PFSK-1 (cell line): ENCODE results near the gene PPL.

Experiments used
- FOXP2 ChIP-seq: optimal IDR thresholded peaks from 2 replicates; pipeline ENCODE3; 2011; ENCODE audit warnings: borderline replicate concordance, control low read depth, inconsistent platforms; ENCODE audit not compliant: insufficient read depth; ENCODE audit errors: extremely low read length, extremely low read depth
- POLR2AphosphoS5 ChIP-seq: IDR thresholded peaks from 2 replicates; pipeline ENCODE4 v1.6.1; 2012; ENCODE audit warnings: low read depth, mild to moderate bottlenecking, control low read depth, low read length, moderate library complexity
- SIN3A ChIP-seq: IDR thresholded peaks from 2 replicates; pipeline ENCODE4 v1.6.1; 2012; ENCODE audit warnings: mild to moderate bottlenecking, low read length, moderate library complexity, borderline replicate concordance; ENCODE audit not compliant: insufficient read depth
- TAF1 ChIP-seq: IDR thresholded peaks from 2 replicates; pipeline ENCODE4 v1.6.1; 2012; ENCODE audit warnings: low read length, control low read depth, borderline replicate concordance; ENCODE audit not compliant: insufficient read depth
- TF ChIP-seq, protein P1 (sequence below), 2 experiments: IDR thresholded peaks; 2 replicates each; pipeline versions ENCODE4 v1.6.1 to v1.8.0; 2011 to 2012; ENCODE audit warnings: low read depth in 2 of 2, low read length in 2 of 2, control low read depth in 1 of 2, inconsistent platforms in 1 of 2, mild to moderate bottlenecking in 1 of 2, moderate library complexity in 1 of 2; ENCODE audit not compliant: insufficient read depth in 1 of 2

PPL gene

DNA sequence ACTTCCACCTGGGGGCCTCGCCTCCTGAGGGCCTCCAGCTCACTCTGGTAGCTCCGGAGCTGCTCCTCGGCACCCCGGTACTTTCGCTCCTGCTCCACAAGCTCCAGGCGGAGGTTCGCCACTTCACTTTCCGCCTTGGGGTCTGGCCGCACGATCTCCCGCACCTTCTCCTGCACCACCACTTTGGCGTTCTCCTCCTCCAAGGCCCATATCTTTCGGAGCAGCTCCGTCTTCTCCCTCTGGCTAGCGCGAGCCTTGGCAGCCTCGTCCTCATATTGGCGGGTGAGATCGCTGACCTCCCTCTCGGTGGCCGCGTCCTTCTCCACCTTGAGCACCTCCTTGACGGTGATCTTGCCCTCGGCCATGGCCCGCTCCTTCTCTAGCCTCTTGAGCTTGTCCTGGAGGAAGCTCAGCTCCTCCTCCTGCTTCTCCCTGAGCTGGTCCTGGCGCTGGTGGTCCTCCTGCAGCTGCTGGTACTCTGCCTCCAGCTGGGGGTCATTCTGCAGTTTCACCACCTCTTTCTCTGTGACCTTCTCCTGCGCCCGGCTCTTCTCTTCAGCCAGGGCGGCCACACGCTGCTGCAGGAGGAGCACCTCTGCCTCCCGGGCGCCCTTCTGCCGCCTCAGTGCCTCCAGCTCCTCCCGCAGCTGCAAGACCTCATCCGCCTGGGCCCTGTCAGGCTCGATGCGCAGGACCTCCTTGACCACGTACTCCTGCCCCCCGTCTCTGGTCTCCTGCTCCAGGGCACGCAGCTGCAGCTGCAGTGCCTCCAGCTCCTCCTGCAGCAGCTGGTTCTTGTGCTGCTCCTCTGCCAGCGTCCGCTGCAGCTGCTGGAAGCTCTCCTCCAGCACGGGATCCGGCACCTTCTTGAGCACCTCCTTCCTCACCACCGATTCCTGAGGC lies 51.7 kb downstream of the PPL start:
- TF ChIP-seq, protein P1, sequence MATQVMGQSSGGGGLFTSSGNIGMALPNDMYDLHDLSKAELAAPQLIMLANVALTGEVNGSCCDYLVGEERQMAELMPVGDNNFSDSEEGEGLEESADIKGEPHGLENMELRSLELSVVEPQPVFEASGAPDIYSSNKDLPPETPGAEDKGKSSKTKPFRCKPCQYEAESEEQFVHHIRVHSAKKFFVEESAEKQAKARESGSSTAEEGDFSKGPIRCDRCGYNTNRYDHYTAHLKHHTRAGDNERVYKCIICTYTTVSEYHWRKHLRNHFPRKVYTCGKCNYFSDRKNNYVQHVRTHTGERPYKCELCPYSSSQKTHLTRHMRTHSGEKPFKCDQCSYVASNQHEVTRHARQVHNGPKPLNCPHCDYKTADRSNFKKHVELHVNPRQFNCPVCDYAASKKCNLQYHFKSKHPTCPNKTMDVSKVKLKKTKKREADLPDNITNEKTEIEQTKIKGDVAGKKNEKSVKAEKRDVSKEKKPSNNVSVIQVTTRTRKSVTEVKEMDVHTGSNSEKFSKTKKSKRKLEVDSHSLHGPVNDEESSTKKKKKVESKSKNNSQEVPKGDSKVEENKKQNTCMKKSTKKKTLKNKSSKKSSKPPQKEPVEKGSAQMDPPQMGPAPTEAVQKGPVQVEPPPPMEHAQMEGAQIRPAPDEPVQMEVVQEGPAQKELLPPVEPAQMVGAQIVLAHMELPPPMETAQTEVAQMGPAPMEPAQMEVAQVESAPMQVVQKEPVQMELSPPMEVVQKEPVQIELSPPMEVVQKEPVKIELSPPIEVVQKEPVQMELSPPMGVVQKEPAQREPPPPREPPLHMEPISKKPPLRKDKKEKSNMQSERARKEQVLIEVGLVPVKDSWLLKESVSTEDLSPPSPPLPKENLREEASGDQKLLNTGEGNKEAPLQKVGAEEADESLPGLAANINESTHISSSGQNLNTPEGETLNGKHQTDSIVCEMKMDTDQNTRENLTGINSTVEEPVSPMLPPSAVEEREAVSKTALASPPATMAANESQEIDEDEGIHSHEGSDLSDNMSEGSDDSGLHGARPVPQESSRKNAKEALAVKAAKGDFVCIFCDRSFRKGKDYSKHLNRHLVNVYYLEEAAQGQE (IDR thresholded peaks at IDR 0.05; ENCODE audit: insufficient read depth in 1 of 2, low read depth in 2 of 2, low read length in 2 of 2) = no peak
- TF ChIP-seq FOXP2 (no peak), POLR2AphosphoS5 (no peak), SIN3A (no peak), TAF1 (no peak)

DNA sequence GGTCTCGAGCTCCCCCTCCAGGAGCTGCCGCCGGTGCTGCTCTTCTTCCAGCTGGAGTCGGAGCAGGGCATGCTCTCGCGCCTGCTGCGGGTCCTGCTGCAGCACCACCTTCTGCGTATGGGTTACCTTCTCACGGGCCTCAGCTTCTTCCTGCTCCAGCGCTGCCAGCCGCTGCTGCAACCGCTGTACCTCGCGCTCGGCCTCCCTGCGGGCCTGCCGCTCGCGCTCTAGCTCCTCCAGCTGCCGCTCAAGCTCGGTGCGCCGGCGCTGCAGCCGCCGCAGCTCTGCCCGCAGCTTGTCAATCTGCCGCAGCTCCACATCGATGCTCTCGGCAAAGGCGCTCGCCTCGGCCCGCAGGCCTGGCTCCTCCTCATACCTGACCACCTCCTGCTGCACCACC lies 52.7 kb downstream of the PPL start:
- TF ChIP-seq POLR2AphosphoS5 = no peak
- TF ChIP-seq FOXP2 = no peak
- TF ChIP-seq, protein P1 (IDR thresholded peaks at IDR 0.05; ENCODE audit: insufficient read depth in 1 of 2, low read depth in 2 of 2, low read length in 2 of 2) = no peak
- TF ChIP-seq TAF1 = no peak
- no peak for TF ChIP-seq SIN3A

DNA sequence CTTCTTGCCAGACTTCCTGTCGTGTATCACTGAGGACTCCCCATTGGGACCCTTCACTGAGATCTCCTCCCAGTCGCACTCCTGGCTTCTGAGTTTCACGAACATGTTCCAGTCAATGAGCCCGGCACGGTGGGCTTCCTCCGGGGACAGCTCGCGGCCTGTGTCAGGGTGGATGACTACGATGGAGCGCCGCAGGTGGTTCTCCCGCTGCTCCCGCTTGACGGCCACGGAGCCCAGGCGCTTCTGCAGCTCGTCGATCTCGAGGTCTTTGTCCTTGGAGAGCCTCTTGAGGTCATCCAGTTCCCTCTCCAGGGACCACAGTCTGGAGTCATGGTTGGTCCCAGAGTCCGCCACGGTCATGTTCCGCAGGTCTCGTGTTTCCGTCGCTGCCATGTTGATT lies 53.4 kb downstream of the PPL start:
- TF ChIP-seq SIN3A (no peak), TAF1 (no peak), FOXP2 (no peak), POLR2AphosphoS5 (no peak)
- TF ChIP-seq, protein P1 (IDR thresholded peaks at IDR 0.05; ENCODE audit: insufficient read depth in 1 of 2, low read depth in 2 of 2, low read length in 2 of 2) = no peak

DNA sequence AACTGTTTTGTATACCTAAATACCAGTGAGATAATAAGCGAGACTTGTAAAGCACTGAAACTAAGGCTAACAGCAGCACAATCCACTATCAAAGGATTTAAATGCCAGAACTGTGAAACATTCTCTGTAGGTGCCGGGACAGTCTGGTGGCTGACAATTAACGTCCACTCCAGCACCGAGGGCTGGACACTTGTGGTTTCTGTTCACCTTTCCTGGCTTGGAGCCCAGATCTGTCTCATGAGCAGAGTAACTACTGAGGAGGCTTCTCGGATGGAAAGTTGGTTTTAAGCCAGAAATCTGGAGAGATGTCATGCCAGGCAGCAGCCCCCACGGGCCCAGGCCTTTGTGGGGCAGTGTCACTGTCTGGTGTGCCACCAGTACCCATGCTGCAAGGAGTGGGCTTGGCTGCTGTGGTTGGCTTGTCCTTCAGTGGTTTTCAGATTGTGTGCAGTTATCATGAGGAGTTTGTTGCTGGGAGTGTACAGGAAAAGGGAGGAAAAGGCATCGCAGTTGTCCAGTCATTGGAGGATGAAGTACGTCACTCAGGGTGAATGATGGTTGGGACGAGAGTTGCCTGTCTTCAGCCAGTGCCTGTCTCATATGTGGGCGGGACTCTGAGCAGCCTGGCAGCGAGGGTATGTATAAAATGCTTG lies 54.2 kb downstream of the PPL start:
- TF ChIP-seq, protein P1 (IDR thresholded peaks at IDR 0.05; ENCODE audit: insufficient read depth in 1 of 2, low read depth in 2 of 2, low read length in 2 of 2) = no peak
- no peak for TF ChIP-seq TAF1
- TF ChIP-seq POLR2AphosphoS5 = no peak
- TF ChIP-seq SIN3A = no peak
- no peak for TF ChIP-seq FOXP2
